Transverse colon (tissue), 4 donors: ENCODE data around the gene UBAC2. TPM values are rescaled to one million over a fixed set of nuclear protein-coding genes. Genes with fewer than 3 reads are reported as not detected.
A peak's percentile ranks its signal among the peaks of the same experiment; 100 is the strongest.

Experiments
- DNase-seq: peaks from one replicate; pipeline ENCODE4 v3.0.0-alpha.2; 2019
- H3K27ac ChIP-seq, 4 donors: fragments of 200-600 bp; sonication (generic); 2 replicates each; pipeline ENCODE4 v1.5.1; 2016 to 2018; ENCODE audit warnings: inconsistent platforms in 4 of 4
- H3K27me3 ChIP-seq: fragments of 200-600 bp; sonication (generic); 2 replicates; pipeline ENCODE4 v1.5.1; 2017; ENCODE audit warnings: inconsistent platforms
- H3K36me3 ChIP-seq, 4 donors: fragments of 200-600 bp; sonication (generic); 2 replicates each; pipeline ENCODE4 v1.5.1; 2017 to 2019; ENCODE audit warnings: inconsistent platforms in 4 of 4
- H3K4me1 ChIP-seq, 4 donors: fragments of 200-600 bp; sonication (generic); 2 replicates each; pipeline ENCODE4 v1.5.1; 2017 to 2020; ENCODE audit warnings: inconsistent platforms in 4 of 4
- H3K4me3 ChIP-seq, 4 donors: fragments of 200-600 bp; sonication (generic); 1 replicate in 1 of 4; 2 replicates in 3 of 4; pipeline versions ENCODE4 v1.5.1 to v1.6.1; 2017 to 2019; ENCODE audit warnings: inconsistent platforms in 4 of 4
- H3K9me3 ChIP-seq, 2 donors: fragments of 200-600 bp; sonication (generic); 2 replicates each; pipeline ENCODE4 v1.5.1; 2017 to 2019; ENCODE audit warnings: inconsistent platforms in 2 of 2
- CTCF ChIP-seq, 5 experiments: fragments of 200-600 bp in 3 of 5; fragments of 450-650 bp in 2 of 5; sonication (generic) in 3 of 5; IDR thresholded peaks; 1 replicate in 2 of 5; 2 replicates in 3 of 5; pipeline ENCODE4 v1.5.1; 2016 to 2017; ENCODE audit warnings: antibody characterized with exemption in 5 of 5, inconsistent platforms in 3 of 5, mild to moderate bottlenecking in 2 of 5, moderate library complexity in 1 of 5
- EP300 ChIP-seq: sonication (generic); formaldehyde crosslinking; IDR thresholded peaks from one replicate; pipeline ENCODE4 v1.6.1; 2017; ENCODE audit warnings: antibody characterized with exemption, low read depth
- POLR2A ChIP-seq: fragments of 450-650 bp; IDR thresholded peaks from one replicate; pipeline ENCODE4 v1.6.1; 2016; ENCODE audit warnings: antibody characterized with exemption, mild to moderate bottlenecking, moderate library complexity
- POLR2AphosphoS5 ChIP-seq, 3 donors: sonication (generic); formaldehyde crosslinking; IDR thresholded peaks; one replicate each; pipeline ENCODE4 v1.6.1; 2016; ENCODE audit warnings: antibody characterized with exemption in 3 of 3
- WGBS, 2 donors: methylation state at CpG; one replicate each; pipeline ENCODE4 v1.1.5; 2018; ENCODE audit warnings: low coverage in 1 of 2; 5-methylcytosine and 5-hydroxymethylcytosine counted together
- in situ Hi-C, 4 donors: fragments of 200-750 bp; cut with MboI; loops; one replicate each; pipeline versions ENCODE4 v1.15.0 to v1.15.1; 2017; ENCODE audit warnings: low sequenced_read_pairs in 3 of 4, low pct_ligation_motif_present in 1 of 4, low pct_unique_long_range_greater_than_20kb in 1 of 4
- intact Hi-C: fragments of 100-400 bp; cut with DNase I; formaldehyde crosslinking; loops from one replicate; pipeline ENCODE4 v1.15.1; 2023; ENCODE audit warnings: low total_unique reads
- total RNA-seq, 4 donors: library from RNA; depleted of rRNA; stranded (reverse); fragments of >200 nt; gene quantifications; one replicate each; pipeline ENCODE4 v1.1.0, GENCODE V29; 2016

Gene UBAC2
- total RNA-seq, 4 donors from 2014 or later: 34.4 to 77.3 (median 66.5) TPM

GRCh38 chr13:99380921-99381645 lies 180.4 kb downstream of the UBAC2 start:
- DNase-seq: no peak
- TF ChIP-seq POLR2AphosphoS5 (IDR thresholded peaks at IDR 0.05) (no peak), CTCF (IDR thresholded peaks at IDR 0.05) (no peak), EP300 (no peak), POLR2A (no peak)
- Histone ChIP-seq H3K27ac (no peak overlapping the region), H3K9me3 (no peaks in the 10 kb centered on the region), H3K36me3 (no peaks in the 10 kb centered on the region), H3K4me3 (no peak overlapping the region), H3K4me1 (peaks cover 4 to 12% (median 8%) of the 10 kb centered on the region in 4 donors), H3K27me3 (no peaks in the 10 kb centered on the region)
- intact Hi-C loops: no loop called here
- in situ Hi-C loops: loop anchor here in 1 of 4 donors (10.0 kb wide), 1 partner anchor 54 kb away; no protein-coding TSS in a partner anchor
- 84% methylated on average over 15 of the region's 15 CpGs; no CpG with 5 or more reads in 1 of the 2 donors for WGBS, 2 donors

GRCh38 chr13:99381766-99382165 lies 181.1 kb downstream of the UBAC2 start:
- 63 to 76% methylated on average over 2 of the region's 2 CpGs for WGBS, 2 donors
- Histone ChIP-seq H3K4me3 (no peak overlapping the region), H3K27ac (peak overlapping the region in 1 of 4 donors; percentile 71), H3K36me3 (no peaks in the 10 kb centered on the region), H3K9me3 (no peaks in the 10 kb centered on the region), H3K4me1 (peaks cover 4 to 12% (median 8%) of the 10 kb centered on the region in 4 donors), H3K27me3 (no peaks in the 10 kb centered on the region)
- in situ Hi-C loops: loop anchor here in 1 of 4 donors (10.0 kb wide), 1 partner anchor 53 kb away; no protein-coding TSS in a partner anchor
- DNase-seq: no peak
- TF ChIP-seq EP300 (no peak), POLR2A (no peak), POLR2AphosphoS5 (IDR thresholded peaks at IDR 0.05) (no peak), CTCF (IDR thresholded peaks at IDR 0.05) (no peak)
- intact Hi-C loops: no loop called here

GRCh38 chr13:99382428-99383133 lies 181.9 kb downstream of the UBAC2 start:
- H3K36me3 ChIP-seq: no peaks in the 10 kb centered on the region
- WGBS, 2 donors: 65 to 68% methylated on average over 6 to 9 of the region's 9 CpGs
- in situ Hi-C loops: loop anchor here in 1 of 4 donors (10.0 kb wide), 1 partner anchor 52 kb away; no protein-coding TSS in a partner anchor
- H3K4me3 ChIP-seq: no peak overlapping the region
- H3K27ac ChIP-seq: peak overlapping the region; percentile 45 to 71 (median 57)
- no peaks in the 10 kb centered on the region for H3K27me3 ChIP-seq
- intact Hi-C loops: no loop called here
- peak; percentile 73 for DNase-seq
- no peaks in the 10 kb centered on the region for H3K9me3 ChIP-seq
- TF ChIP-seq POLR2AphosphoS5 (IDR thresholded peaks at IDR 0.05) (peak in 2 of 3 donors; percentile 33 to 48), CTCF (IDR thresholded peaks at IDR 0.05) (no peak)
- peaks cover 4 to 12% (median 8%) of the 10 kb centered on the region in 4 donors for H3K4me1 ChIP-seq

GRCh38 chr13:99383511-99383921 lies 182.9 kb downstream of the UBAC2 start:
- no peaks in the 10 kb centered on the region for H3K36me3 ChIP-seq
- peak overlapping the region in 2 of 4 donors; percentile 17 to 71 for H3K27ac ChIP-seq
- intact Hi-C loops (no loop called here), in situ Hi-C loops (loop anchor here in 1 of 4 donors (10.0 kb wide), 1 partner anchor 51 kb away; no protein-coding TSS in a partner anchor)
- DNase-seq: no peak
- TF ChIP-seq POLR2AphosphoS5 (IDR thresholded peaks at IDR 0.05) (no peak), CTCF (IDR thresholded peaks at IDR 0.05) (no peak), POLR2A (no peak), EP300 (no peak)
- peaks cover 4 to 12% (median 8%) of the 10 kb centered on the region in 4 donors for H3K4me1 ChIP-seq
- no peak overlapping the region for H3K4me3 ChIP-seq
- H3K9me3 ChIP-seq: no peaks in the 10 kb centered on the region
- H3K27me3 ChIP-seq: no peaks in the 10 kb centered on the region
- WGBS, 2 donors: 87% methylated on average over 4 of the region's 11 CpGs; no CpG with 5 or more reads in 1 of the 2 donors
